ENCODE results near the gene CIB4.

CIB4 gene

DNA sequence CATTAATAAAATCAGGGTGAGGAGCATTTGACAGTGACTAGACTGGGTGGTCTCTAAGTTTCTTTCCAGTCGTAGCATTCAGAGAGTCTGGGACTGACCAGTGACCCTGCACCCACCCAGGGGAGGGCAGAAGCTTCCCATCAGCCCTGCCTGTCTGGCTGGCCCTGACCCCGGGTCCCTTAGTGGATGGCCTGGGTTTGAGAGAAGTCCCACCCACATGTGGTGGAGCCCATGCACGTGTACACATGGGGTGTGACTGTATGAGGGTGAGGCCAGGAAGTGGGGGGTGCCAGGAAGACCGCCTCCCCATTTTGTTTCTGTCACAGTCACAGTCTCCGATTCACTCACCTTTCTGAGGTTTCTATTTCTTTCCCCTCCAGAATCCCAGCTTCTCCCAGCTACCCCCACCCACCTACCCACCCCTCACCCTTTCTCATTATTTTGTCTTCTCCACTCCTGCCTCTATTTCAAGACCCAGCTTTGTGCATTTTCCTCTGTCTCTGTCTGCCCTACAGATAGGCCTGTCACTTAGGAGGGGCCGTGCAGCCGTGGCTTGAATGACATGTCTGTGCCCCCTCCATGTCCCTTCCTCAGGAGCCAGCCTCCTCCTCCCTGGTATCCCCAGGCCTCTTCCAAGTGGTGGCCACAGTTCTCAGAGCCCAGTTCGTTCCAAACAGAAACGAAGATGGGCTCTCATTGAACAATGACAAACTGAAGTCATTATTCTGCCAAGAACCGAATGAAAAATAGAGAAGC, 13.6 kb downstream of the CIB4 start:
- in situ Hi-C loops (cut with HindIII; ENCODE audit: low sequenced_read_pairs), result no loop called here
- H3K4me3 ChIP-seq (ENCODE audit: low read depth, low read length), result no peak overlapping the region
- TF ChIP-seq, protein P1, sequence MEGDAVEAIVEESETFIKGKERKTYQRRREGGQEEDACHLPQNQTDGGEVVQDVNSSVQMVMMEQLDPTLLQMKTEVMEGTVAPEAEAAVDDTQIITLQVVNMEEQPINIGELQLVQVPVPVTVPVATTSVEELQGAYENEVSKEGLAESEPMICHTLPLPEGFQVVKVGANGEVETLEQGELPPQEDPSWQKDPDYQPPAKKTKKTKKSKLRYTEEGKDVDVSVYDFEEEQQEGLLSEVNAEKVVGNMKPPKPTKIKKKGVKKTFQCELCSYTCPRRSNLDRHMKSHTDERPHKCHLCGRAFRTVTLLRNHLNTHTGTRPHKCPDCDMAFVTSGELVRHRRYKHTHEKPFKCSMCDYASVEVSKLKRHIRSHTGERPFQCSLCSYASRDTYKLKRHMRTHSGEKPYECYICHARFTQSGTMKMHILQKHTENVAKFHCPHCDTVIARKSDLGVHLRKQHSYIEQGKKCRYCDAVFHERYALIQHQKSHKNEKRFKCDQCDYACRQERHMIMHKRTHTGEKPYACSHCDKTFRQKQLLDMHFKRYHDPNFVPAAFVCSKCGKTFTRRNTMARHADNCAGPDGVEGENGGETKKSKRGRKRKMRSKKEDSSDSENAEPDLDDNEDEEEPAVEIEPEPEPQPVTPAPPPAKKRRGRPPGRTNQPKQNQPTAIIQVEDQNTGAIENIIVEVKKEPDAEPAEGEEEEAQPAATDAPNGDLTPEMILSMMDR (IDR thresholded peaks at IDR 0.05; ENCODE audit: low read depth, low read length), result no peak
- DNase-seq (ENCODE audit: low read depth, low spot score), result no peak

DNA sequence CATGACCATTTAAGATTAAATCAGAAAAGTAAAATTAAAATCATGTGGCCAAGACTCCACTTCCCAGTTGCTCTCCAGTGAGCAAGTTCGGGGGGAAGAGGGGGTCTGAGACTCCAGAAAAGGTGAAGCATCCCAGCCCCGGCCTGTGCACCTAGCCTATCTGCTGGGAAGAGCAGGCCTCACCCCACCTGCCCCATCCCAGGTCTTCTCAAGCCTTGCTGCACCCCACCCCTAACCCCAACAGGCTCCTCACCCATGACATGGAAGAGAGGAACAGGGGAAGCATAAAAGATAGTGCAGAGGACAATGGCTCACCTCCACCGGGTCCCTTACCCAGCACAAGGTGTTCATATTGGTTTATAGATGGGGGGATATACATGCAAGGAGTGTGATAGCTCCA, 14.6 kb downstream of the CIB4 start:
- TF ChIP-seq, protein P1 (IDR thresholded peaks at IDR 0.05; ENCODE audit: low read depth, low read length), result no peak
- no peak for DNase-seq (ENCODE audit: low read depth, low spot score)
- H3K4me3 ChIP-seq (ENCODE audit: low read depth, low read length), result no peak overlapping the region
- in situ Hi-C loops (cut with HindIII; ENCODE audit: low sequenced_read_pairs), result no loop called here

DNA sequence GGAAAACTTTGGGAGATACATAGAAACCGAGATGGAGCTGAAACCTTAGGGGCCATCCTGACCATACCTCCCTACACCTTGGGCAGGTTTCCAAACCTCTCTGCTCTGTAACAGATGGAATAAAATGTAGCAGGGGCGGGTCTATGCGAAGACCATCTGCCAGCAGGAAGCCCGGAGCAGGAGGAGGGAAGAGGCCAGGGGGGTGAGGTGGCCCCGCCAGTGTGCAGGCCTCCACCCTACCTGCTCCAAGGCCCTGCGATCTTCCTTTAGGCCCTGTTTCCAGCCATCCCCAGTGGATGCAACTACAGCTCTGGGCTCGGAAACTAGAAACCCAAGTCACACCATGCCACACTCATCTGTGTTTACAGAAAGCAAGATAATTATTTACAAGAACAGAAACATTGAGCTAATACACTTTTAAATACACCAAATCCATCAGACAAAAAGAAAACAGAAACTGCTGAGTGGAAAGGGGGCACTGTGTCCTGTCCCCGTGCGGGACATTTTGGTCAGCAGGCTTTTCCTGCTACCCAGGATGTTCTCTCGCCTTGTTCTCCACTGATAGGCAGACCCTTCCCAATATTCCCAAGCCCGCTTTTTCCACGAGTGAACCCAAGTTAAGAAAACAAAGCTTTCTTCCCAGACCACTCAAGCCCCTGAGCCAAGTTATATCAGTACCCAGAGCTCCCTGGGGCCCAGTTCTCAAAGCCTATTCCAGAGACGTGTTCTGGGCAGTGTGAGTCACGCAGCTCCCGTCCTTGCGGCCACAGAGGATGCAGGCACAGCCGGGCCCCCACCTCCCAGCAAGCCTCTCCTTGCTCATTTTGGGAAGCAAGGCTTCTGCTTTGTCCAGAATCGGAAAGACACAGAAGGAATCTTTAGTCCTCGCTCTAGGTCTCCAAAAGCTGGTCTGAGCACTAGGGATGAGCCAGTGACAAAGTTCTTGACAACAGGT, 17.3 kb downstream of the CIB4 start:
- no peak overlapping the region for H3K4me3 ChIP-seq (ENCODE audit: low read depth, low read length)
- no peak for DNase-seq (ENCODE audit: low read depth, low spot score)
- TF ChIP-seq, protein P1 (IDR thresholded peaks at IDR 0.05; ENCODE audit: low read depth, low read length), result no peak
- in situ Hi-C loops (cut with HindIII; ENCODE audit: low sequenced_read_pairs), result no loop called here

DNA sequence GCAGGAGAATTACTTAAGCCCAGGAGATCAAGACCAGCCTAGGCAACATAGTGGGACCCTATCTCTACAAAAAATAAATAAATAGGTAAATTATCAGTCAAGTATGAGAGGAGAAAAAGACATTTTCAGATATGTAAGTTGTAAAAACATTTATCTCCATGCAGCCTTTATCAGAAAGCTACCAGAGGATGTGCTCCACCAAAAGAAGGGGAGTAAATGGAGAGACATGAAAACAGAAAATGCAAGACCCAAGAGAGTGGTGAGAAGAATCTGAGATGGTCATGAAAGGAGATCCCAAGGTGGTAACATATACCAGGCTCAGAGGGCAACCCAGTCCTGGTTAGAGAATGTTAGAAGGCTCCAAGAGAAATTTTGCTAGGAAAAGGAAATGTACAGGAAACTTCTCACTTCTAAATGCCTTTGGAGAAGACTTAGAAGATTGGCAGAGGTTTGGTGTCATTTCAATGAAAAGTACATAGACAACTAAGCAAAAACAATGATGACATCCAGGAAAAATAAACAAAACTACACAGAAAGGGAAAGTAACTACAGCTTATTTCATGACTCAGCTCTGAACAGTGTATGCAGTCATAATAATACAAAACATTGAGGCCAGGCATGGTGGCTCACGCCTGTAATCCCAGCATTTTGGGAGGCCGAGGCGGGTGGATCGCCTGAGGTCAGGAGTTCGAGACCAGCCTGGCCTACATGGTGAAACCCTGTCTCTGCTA, 19.5 kb downstream of the CIB4 start:
- peak; percentile 3 for DNase-seq (ENCODE audit: low read depth, low spot score)
- TF ChIP-seq, protein P1 (IDR thresholded peaks at IDR 0.05; ENCODE audit: low read depth, low read length), result no peak
- no peak overlapping the region for H3K4me3 ChIP-seq (ENCODE audit: low read depth, low read length)
- in situ Hi-C loops (cut with HindIII; ENCODE audit: low sequenced_read_pairs), result no loop called here

DNA sequence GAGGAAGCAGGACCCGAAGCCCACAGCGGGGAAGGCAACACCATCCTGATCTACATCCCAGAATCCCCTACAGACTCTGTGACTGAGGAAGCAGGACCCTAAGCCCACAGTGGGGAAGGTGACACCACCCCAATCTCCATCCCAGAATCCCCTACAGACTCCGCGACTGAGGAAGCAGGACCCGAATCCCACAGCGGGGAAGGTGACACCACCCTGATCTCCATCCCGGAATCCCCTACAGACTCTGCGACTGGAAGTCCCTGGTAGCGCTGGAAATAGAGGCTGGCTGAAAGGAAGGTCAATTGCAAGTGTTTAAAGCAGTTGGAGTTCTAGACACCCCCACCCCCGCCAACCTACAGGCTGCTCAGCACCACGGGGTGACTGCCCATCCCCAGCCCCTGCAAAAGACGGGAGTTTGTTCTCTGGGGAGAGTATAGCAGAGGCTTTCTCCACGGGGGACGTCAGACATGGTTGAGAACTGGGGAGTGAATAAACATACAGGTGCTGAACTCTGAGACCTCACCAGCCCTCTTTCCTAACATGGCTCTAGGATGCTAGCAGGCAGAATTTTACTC, 21.0 kb downstream of the CIB4 start:
- no peak overlapping the region for H3K4me3 ChIP-seq (ENCODE audit: low read depth, low read length)
- in situ Hi-C loops (cut with HindIII; ENCODE audit: low sequenced_read_pairs), result no loop called here
- DNase-seq (ENCODE audit: low read depth, low spot score), result no peak
- TF ChIP-seq, protein P1 (IDR thresholded peaks at IDR 0.05; ENCODE audit: low read depth, low read length), result no peak

DNA sequence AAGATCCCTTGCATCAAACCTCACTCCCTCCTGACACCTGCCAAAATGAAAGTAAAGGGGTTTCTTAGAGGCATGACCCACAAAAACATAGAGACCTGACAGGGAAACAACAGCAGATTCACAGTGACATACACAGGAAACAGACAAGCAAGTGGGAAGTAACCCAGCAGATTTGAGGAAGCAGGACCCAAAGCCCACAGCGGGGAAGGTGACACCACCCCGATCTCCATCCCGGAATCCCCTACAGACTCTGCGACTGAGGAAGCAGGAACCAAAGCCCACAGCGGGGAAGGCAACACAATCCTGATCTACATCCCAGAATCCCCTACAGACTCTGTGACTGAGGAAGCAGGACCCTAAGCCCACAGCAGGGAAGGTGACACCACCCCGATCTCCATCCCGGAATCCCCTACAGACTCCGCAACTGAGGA, 21.6 kb downstream of the CIB4 start:
- in situ Hi-C loops (cut with HindIII; ENCODE audit: low sequenced_read_pairs), result no loop called here
- DNase-seq (ENCODE audit: low read depth, low spot score), result no peak
- H3K4me3 ChIP-seq (ENCODE audit: low read depth, low read length), result no peak overlapping the region
- TF ChIP-seq, protein P1 (IDR thresholded peaks at IDR 0.05; ENCODE audit: low read depth, low read length), result no peak

Measured in astrocyte of the spinal cord (primary cell).